Erythroblast (primary cell): ENCODE data around the gene CYTH3.

Source experiments
- GATA1 ChIP-seq: IDR thresholded peaks from 2 replicates; pipeline ENCODE4 v1.6.1; 2011; ENCODE audit warnings: low read depth, mild to moderate bottlenecking, control low read depth, low read length, moderate library complexity
- POLR2A ChIP-seq: IDR thresholded peaks from 2 replicates; pipeline ENCODE4 v1.6.1; 2011; ENCODE audit warnings: mild to moderate bottlenecking, low read length

- TF ChIP-seq POLR2A (no peak), GATA1 (no peak)
Measured at GRCh38 chr7:6154542-6155404, 117.7 kb downstream of the CYTH3 start.
